Endothelial cell of umbilical vein (primary cell): ENCODE data around the gene TNRC6A. TPM values are rescaled to one million over a fixed set of nuclear protein-coding genes. Genes with fewer than 3 reads are reported as not detected.

Experiments
- BruUV-seq: library from RNA; stranded (reverse); fragments of 400-500 nt; replicated peaks from 2 replicates; lab custom pipeline; 2021; lab: Mats Ljungman, UMichigan
- CTCF ChIA-PET: fragments of 300-600, 350-600 bp; sonication (Branson Sonifier 250); formaldehyde crosslinking; loops from one replicate; lab custom pipeline; 2021; ENCODE audit warnings: antibody characterized with exemption, inconsistent platforms; lab: Charles Lee
- POLR2A ChIA-PET: fragments of 300-600, 350-600 bp; sonication (Branson Sonifier 250); formaldehyde crosslinking; loops from one replicate; lab custom pipeline; 2021; ENCODE audit warnings: antibody characterized with exemption, inconsistent platforms; lab: Charles Lee
- DNase-seq: peaks from one replicate; pipeline ENCODE4 v3.0.0-alpha.2; 2011; ENCODE audit warnings: low read depth, low spot score
- FAIRE-seq: peaks from 2 replicates; lab custom pipeline; 2011; peaks lifted over from hg19 to GRCh38; lab: Jason Lieb, UNC
- H2AFZ ChIP-seq: 2 replicates; pipeline ENCODE4 v1.6.0; 2012; ENCODE audit warnings: low read depth, low read length, control low read depth, inconsistent platforms
- H3K27ac ChIP-seq: 2 replicates; pipeline ENCODE4 v1.5.1; 2011; ENCODE audit warnings: low read depth, mild to moderate bottlenecking, control low read depth, low read length, moderate library complexity; ENCODE audit not compliant: insufficient read depth
- H3K27me3 ChIP-seq, 2 experiments: 2 replicates each; pipeline versions ENCODE4 v1.6.0 to v1.6.1; 2011; ENCODE audit warnings: low read length in 2 of 2, mixed read lengths in 1 of 2; ENCODE audit not compliant: control insufficient read depth in 2 of 2, insufficient read depth in 2 of 2
- H3K36me3 ChIP-seq, 2 experiments: 2 replicates in 1 of 2; 3 replicates in 1 of 2; pipeline ENCODE4 v1.5.1; 2011; ENCODE audit warnings: low read length in 2 of 2, mild to moderate bottlenecking in 1 of 2, moderate library complexity in 1 of 2; ENCODE audit not compliant: control insufficient read depth in 2 of 2, insufficient read depth in 2 of 2; ENCODE audit errors: extremely low read depth in 1 of 2
- H3K4me1 ChIP-seq: 3 replicates; pipeline ENCODE4 v1.5.1; 2011; ENCODE audit warnings: mild to moderate bottlenecking, low read length; ENCODE audit not compliant: control insufficient read depth, insufficient read depth; ENCODE audit errors: extremely low read depth
- H3K4me2 ChIP-seq: 2 replicates; pipeline ENCODE4 v1.6.1; 2011; ENCODE audit warnings: low read length, control low read depth, mixed read lengths; ENCODE audit not compliant: insufficient read depth
- H3K4me3 ChIP-seq, 3 experiments: fragments of 200-600 bp in 1 of 3; sonication (generic), shearing (Covaris generic) in 1 of 3; replicated peaks in 1 of 3; 2 replicates each; pipeline ENCODE4 v1.5.1; 2011 to 2016; ENCODE audit warnings: control low read depth in 3 of 3, low read length in 3 of 3, mild to moderate bottlenecking in 2 of 3, inconsistent platforms in 1 of 3, low read depth in 1 of 3, moderate library complexity in 1 of 3; ENCODE audit not compliant: insufficient read depth in 1 of 3
- H3K79me2 ChIP-seq: 2 replicates; pipeline ENCODE4 v1.6.0; 2012; ENCODE audit warnings: low read length, inconsistent platforms; ENCODE audit not compliant: control insufficient read depth, insufficient read depth
- H3K9ac ChIP-seq: replicated peaks from 2 replicates; pipeline ENCODE3; 2011; ENCODE audit warnings: low read length, control low read depth; ENCODE audit not compliant: insufficient read depth; ENCODE audit errors: extremely low read depth
- H3K9me1 ChIP-seq: replicated peaks from 3 replicates; pipeline ENCODE4 v1.6.0; 2011; ENCODE audit warnings: mild to moderate bottlenecking, low read length; ENCODE audit not compliant: control insufficient read depth, insufficient read depth; ENCODE audit errors: extremely low read depth
- H3K9me3 ChIP-seq: replicated peaks from 2 replicates; pipeline ENCODE4 v1.5.1; 2012; ENCODE audit warnings: low read length, inconsistent platforms; ENCODE audit not compliant: control insufficient read depth, insufficient read depth
- H4K20me1 ChIP-seq: replicated peaks from 2 replicates; pipeline ENCODE3; 2011; ENCODE audit warnings: mild to moderate bottlenecking, low read length; ENCODE audit not compliant: control insufficient read depth, insufficient read depth; ENCODE audit errors: extremely low read depth
- CTCF ChIP-seq, 2 donors: IDR thresholded peaks; 1 replicate in 1 of 2; 2 replicates in 1 of 2; pipeline ENCODE4 v1.5.1; 2011; ENCODE audit warnings: low read length in 2 of 2, mild to moderate bottlenecking in 2 of 2, moderate library complexity in 2 of 2, control low read depth in 1 of 2, inconsistent platforms in 1 of 2, low read depth in 1 of 2; ENCODE audit not compliant: insufficient read depth in 1 of 2; ENCODE audit errors: extremely low read depth in 1 of 2
- EZH2 ChIP-seq: IDR thresholded peaks from 2 replicates; pipeline ENCODE4 v1.6.1; 2012; ENCODE audit warnings: borderline replicate concordance, low read depth, mild to moderate bottlenecking, moderate library complexity, low read length, inconsistent platforms; ENCODE audit not compliant: severe bottlenecking
- FOS ChIP-seq: IDR thresholded peaks from 2 replicates; pipeline ENCODE4 v1.6.1; 2011; ENCODE audit warnings: mild to moderate bottlenecking, low read length, moderate library complexity, borderline replicate concordance; ENCODE audit not compliant: insufficient read depth
- GATA2 ChIP-seq: IDR thresholded peaks from 2 replicates; pipeline ENCODE4 v1.7.0; 2011; ENCODE audit warnings: low read depth, mild to moderate bottlenecking, moderate library complexity, mixed read lengths, low read length; ENCODE audit not compliant: insufficient read length, insufficient read depth
- JUN ChIP-seq: IDR thresholded peaks from 2 replicates; pipeline ENCODE4 v1.6.1; 2011; ENCODE audit warnings: borderline replicate concordance, low read depth; ENCODE audit not compliant: insufficient read length, insufficient read depth
- MAX ChIP-seq: IDR thresholded peaks from 2 replicates; pipeline ENCODE4 v1.6.1; 2011; ENCODE audit not compliant: insufficient read depth, insufficient read length
- MYC ChIP-seq: IDR thresholded peaks from one replicate; pipeline ENCODE4 v1.6.1; 2011; ENCODE audit warnings: mild to moderate bottlenecking, low read depth, low read length
- POLR2A ChIP-seq: IDR thresholded peaks from 2 replicates; pipeline ENCODE4 v1.6.1; 2012; ENCODE audit warnings: low read depth, mild to moderate bottlenecking, control low read depth, low read length
- POLR2AphosphoS5 ChIP-seq: IDR thresholded peaks from 2 replicates; pipeline ENCODE4 v1.6.1; 2012; ENCODE audit warnings: low read depth, mild to moderate bottlenecking, control low read depth, low read length, moderate library complexity; ENCODE audit not compliant: insufficient read depth
- dilution Hi-C: fragments of 300-500 bp; cut with MboI; formaldehyde crosslinking; loops from one replicate; pipeline ENCODE4 v1.15.0; 2019; ENCODE audit warnings: low sequenced_read_pairs; ENCODE audit not compliant: extremely low pct_ligation_motif_present
- intact Hi-C: fragments of 100-400 bp; cut with micrococcal nuclease; formaldehyde crosslinking; loops from one replicate; pipeline ENCODE4 v1.10.0; 2022
- polyA plus RNA-seq, 4 experiments: library from polyadenylated mRNA; depleted of rRNA in 3 of 4; stranded (reverse) in 3 of 4; unstranded in 1 of 4; fragments of >200 nt; gene quantifications; 2 replicates each; pipeline versions ENCODE4 v1.2.1 to v1.2.3, GENCODE V29; 2011 to 2012; ENCODE audit warnings: missing spikeins in 1 of 4
- total RNA-seq: library from RNA; stranded (reverse); gene quantifications from 2 replicates; pipeline ENCODE4 v1.2.3, GENCODE V29; 2021

Gene TNRC6A
- total and polyA plus RNA-seq, 2 donors (not counting 3 experiments of a cell fraction or from before 2014, with no cell fraction given) = 39.3 to 74.5 TPM

GRCh38 chr16:24699151-24699723, 30.2 kb upstream of the TNRC6A start:
- H3K4me3 ChIP-seq = no peak overlapping the region
- H3K9me1 ChIP-seq = no peaks in the 10 kb centered on the region
- no peak overlapping the region for H3K4me2 ChIP-seq
- TF ChIP-seq POLR2A (no peak), MYC (no peak), JUN (no peak), POLR2AphosphoS5 (no peak), EZH2 (no peak), CTCF (IDR thresholded peaks at IDR 0.05; ENCODE audit: extremely low read depth in 1 of 2, insufficient read depth in 1 of 2, low read depth in 1 of 2, low read length in 2 of 2) (no peak), MAX (no peak), GATA2 (no peak), FOS (no peak)
- FAIRE-seq (no peak), DNase-seq (no peak)
- H2AFZ ChIP-seq = no peak overlapping the region
- no peak overlapping the region for H3K9ac ChIP-seq
- H3K9me3 ChIP-seq = no peaks in the 10 kb centered on the region
- H3K79me2 ChIP-seq = no peaks in the 10 kb centered on the region
- intact Hi-C loops (no loop called here), dilution Hi-C loops (no loop called here)
- no peaks in the 10 kb centered on the region for H3K27me3 ChIP-seq
- ChIA-PET CTCF (interaction anchor here (0.9 to 2.4 kb wide), 4 partner anchors 10 to 119 kb away, joined by 3 to 12 read pairs (median 4); no protein-coding TSS in a partner anchor), POLR2A (interaction anchor here (0.6 to 0.7 kb wide), 2 partner anchors 28 to 31 kb away, joined by 3 to 5 read pairs; no protein-coding TSS in a partner anchor)
- no TSS peak for BruUV-seq
- H4K20me1 ChIP-seq = no peaks in the 10 kb centered on the region
- H3K4me1 ChIP-seq = peaks cover 20% of the 10 kb centered on the region
- no peaks in the 10 kb centered on the region for H3K36me3 ChIP-seq
- H3K27ac ChIP-seq = no peak overlapping the region
